Measurements from ENCODE around the gene TNFRSF19. TPM values are rescaled to one million over a fixed set of nuclear protein-coding genes. Genes with fewer than 3 reads are reported as not detected.

Gene TNFRSF19
- total and polyA plus RNA-seq, 8 donors, result 1.5 to 14.1 (median 3.0) TPM

DNA sequence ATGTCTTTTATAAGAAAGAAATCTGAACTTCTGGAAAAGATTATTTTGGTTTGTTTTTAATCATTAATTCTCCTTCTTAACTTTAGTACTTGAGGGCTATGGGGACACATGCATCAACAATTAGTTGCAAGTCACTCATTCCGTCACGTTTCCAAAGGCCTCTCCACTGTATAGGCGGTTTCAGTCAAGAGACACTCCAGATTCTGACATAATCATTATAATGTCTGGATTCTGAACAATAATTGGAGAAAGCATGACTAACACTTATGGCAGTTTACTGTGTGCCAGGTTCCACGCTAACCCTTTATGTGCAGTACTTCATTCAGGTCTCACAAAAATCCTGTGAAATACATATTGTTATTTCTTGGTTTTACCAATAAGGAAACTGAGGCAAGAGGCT, 71.9 kb downstream of the TNFRSF19 start:
- H3K36me3 ChIP-seq, result no peaks in the 10 kb centered on the region
- FAIRE-seq, result no peak
- TF ChIP-seq, protein P1, sequence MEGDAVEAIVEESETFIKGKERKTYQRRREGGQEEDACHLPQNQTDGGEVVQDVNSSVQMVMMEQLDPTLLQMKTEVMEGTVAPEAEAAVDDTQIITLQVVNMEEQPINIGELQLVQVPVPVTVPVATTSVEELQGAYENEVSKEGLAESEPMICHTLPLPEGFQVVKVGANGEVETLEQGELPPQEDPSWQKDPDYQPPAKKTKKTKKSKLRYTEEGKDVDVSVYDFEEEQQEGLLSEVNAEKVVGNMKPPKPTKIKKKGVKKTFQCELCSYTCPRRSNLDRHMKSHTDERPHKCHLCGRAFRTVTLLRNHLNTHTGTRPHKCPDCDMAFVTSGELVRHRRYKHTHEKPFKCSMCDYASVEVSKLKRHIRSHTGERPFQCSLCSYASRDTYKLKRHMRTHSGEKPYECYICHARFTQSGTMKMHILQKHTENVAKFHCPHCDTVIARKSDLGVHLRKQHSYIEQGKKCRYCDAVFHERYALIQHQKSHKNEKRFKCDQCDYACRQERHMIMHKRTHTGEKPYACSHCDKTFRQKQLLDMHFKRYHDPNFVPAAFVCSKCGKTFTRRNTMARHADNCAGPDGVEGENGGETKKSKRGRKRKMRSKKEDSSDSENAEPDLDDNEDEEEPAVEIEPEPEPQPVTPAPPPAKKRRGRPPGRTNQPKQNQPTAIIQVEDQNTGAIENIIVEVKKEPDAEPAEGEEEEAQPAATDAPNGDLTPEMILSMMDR (IDR thresholded peaks at IDR 0.05), result no peak
- H3K9me3 ChIP-seq, result no peaks in the 10 kb centered on the region
- ATAC-seq, result no peak
- DNase-seq, result no peak
- H3K27me3 ChIP-seq, result no peaks in the 10 kb centered on the region
- intact Hi-C loops (cut with DNase I), result no loop called here
- WGBS, 2 donors, result 88 to 92% methylated on average over 4 of the region's 4 CpGs
- H3K4me3 ChIP-seq, result no peak overlapping the region
- H3K4me1 ChIP-seq, result peaks cover 0 to 4% (median 0%) of the 10 kb centered on the region in 3 donors
- no peak overlapping the region for H3K27ac ChIP-seq

DNA sequence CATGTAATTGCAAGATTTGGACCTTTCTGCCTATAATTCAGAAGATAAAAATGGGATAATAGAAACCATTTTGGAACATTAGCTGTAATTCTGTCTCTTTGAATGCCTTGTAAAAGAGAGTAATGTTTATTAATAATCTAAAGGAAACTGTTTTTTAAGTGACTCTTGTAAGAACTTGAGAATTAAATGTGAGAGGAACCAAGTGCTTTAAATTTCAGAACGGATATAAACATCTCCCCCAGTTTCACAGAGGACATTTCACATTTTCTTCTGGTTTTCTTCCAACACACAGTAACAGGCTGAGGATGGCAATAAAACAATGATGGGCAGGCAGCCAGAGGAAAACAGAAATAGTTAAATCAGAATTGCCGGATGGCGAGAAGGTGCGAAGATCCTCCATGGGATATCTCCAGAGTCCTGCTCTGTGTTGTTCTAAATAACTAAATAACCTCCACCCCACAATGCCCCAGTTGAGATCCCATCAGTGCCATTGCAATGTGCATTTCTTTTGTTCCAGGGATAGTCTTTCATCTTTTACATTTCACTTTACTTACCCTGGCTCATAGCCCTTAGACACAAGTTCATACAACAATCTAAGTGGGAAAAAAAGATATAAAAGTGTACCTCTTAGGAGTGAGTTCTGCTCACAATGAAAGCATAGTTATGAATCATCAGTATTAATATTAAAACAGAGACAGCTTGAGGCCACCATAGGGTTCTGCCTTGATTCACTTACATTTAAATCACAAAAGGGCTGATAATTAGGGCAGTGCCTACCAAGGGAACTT, 73.3 kb downstream of the TNFRSF19 start:
- intact Hi-C loops (cut with DNase I), result no loop called here
- no peak for ATAC-seq
- FAIRE-seq, result no peak
- no peaks in the 10 kb centered on the region for H3K36me3 ChIP-seq
- no peak overlapping the region for H3K27ac ChIP-seq
- no peak for DNase-seq
- no peaks in the 10 kb centered on the region for H3K27me3 ChIP-seq
- no peaks in the 10 kb centered on the region for H3K9me3 ChIP-seq
- no peak overlapping the region for H3K4me3 ChIP-seq
- peaks cover 0 to 4% (median 0%) of the 10 kb centered on the region in 3 donors for H3K4me1 ChIP-seq
- WGBS, 2 donors, result 83 to 85% methylated on average over 4 of the region's 4 CpGs
- TF ChIP-seq, protein P1 (IDR thresholded peaks at IDR 0.05), result no peak

DNA sequence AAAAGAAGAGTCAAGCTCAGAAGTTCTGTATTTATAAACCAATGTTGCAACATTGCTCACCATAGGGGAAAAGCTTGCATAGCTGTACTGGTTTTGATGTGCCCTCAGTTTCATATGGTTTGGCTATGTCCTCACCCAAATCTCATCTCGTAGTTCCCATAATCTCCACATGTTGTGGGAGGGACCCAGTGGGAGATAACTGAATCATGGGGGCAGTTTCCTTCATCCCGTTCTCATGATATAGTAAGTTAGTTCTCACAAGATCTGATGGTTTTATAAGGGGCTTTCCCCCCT, 73.9 kb downstream of the TNFRSF19 start:
- Histone ChIP-seq H3K36me3 (no peaks in the 10 kb centered on the region), H3K27ac (no peak overlapping the region), H3K27me3 (no peaks in the 10 kb centered on the region), H3K9me3 (no peaks in the 10 kb centered on the region), H3K4me1 (peaks cover 0 to 4% (median 0%) of the 10 kb centered on the region in 3 donors), H3K4me3 (no peak overlapping the region)
- 66 to 77% methylated on average over 2 of the region's 2 CpGs for WGBS, 2 donors
- ATAC-seq (no peak), DNase-seq (no peak), FAIRE-seq (no peak)
- intact Hi-C loops (cut with DNase I), result no loop called here
- TF ChIP-seq, protein P1 (IDR thresholded peaks at IDR 0.05), result no peak

DNA sequence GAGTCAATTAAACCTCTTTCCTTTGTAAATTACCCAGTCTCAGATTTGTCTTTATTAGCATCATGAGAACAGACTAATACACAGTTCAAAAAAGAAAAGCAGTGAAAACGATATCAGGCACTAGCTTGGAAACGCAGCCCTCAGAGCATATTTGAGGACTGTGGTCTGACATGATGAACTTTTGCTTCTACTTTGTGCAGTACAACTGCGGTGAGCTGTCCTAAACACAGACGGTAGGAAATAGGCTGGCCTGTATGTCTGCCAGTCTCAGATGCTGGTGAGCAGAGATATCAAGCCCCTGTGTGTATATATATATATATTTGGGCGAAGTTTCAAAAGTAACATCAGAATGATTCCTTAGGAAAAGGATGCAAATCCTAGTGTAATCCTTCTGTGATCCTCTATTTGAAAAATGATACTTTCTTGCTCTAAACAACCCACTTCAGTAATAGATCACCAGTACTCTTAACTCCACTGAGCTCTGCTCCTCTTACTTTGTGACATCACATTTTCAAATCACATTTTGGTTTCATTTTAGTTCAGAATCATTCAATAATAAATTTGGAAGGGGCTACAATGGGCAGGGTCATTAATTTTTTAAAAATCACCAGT, 74.4 kb downstream of the TNFRSF19 start:
- FAIRE-seq (no peak), ATAC-seq (no peak), DNase-seq (no peak)
- Histone ChIP-seq H3K36me3 (no peaks in the 10 kb centered on the region), H3K4me3 (no peak overlapping the region), H3K27me3 (no peaks in the 10 kb centered on the region), H3K27ac (no peak overlapping the region), H3K4me1 (peaks cover 0 to 4% (median 0%) of the 10 kb centered on the region in 3 donors), H3K9me3 (no peaks in the 10 kb centered on the region)
- TF ChIP-seq, protein P1 (IDR thresholded peaks at IDR 0.05), result no peak
- WGBS, 2 donors, result 77 to 84% methylated on average over 5 of the region's 5 CpGs
- intact Hi-C loops (cut with DNase I), result no loop called here

DNA sequence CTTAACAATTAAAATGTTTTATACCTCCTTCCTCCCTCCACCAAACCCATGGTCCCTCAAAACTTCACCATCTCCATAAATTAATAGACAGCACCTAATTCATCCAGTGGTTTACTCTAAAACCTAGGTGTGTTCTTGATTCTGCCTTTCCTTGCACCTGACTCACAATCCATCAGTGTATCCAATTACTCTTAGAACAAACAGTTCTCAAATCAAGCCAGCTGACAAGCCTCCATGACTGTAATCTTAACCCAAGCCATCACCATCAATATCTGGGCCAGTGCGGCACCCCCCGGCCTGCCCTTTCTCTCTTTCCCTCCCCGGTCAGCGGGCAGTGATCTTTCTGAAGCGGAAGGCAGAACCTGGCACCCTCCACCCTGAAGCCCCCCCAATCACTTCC, 75.6 kb downstream of the TNFRSF19 start:
- H3K36me3 ChIP-seq, result no peaks in the 10 kb centered on the region
- H3K4me3 ChIP-seq, result no peak overlapping the region
- intact Hi-C loops (cut with DNase I), result no loop called here
- no peak overlapping the region for H3K27ac ChIP-seq
- WGBS, 2 donors, result 96% methylated on average over 5 of the region's 5 CpGs
- TF ChIP-seq, protein P1 (IDR thresholded peaks at IDR 0.05), result no peak
- H3K4me1 ChIP-seq, result peaks cover 0 to under 1% (median 0%) of the 10 kb centered on the region in 3 donors
- FAIRE-seq (no peak), ATAC-seq (no peak), DNase-seq (no peak)
- H3K9me3 ChIP-seq, result no peaks in the 10 kb centered on the region
- no peaks in the 10 kb centered on the region for H3K27me3 ChIP-seq
